ENCODE data around the gene MCC.

Gene MCC

GRCh38 chr5:113356487-113356886, 131.8 kb downstream of the MCC start:
- Histone ChIP-seq H3K18ac (ENCODE audit: low read depth in 1 of 2, low read length in 2 of 2) (no peak overlapping the region), H4K91ac (ENCODE audit: low read length) (no peak overlapping the region), H2BK15ac (ENCODE audit: low read depth, poor library complexity, severe bottlenecking) (no peak overlapping the region), H3K4ac (ENCODE audit: low read depth in 1 of 2, low read length in 2 of 2) (no peak overlapping the region), H3K23ac (ENCODE audit: low read length in 2 of 2) (no peak overlapping the region), H3K27ac (ENCODE audit: low read length, poor library complexity, severe bottlenecking) (no peak overlapping the region), H3K9ac (ENCODE audit: low read length) (no peak overlapping the region), H2AK5ac (ENCODE audit: low read length, severe bottlenecking) (no peak overlapping the region), H2BK12ac (ENCODE audit: low read length in 2 of 2) (no peak overlapping the region), H3K9me3 (ENCODE audit: control insufficient read depth, low read length) (no peaks in the 10 kb centered on the region), H3K79me1 (replicated peaks; ENCODE audit: low read length, poor library complexity, severe bottlenecking) (peaks cover 1% of the 10 kb centered on the region), H3K4me1 (ENCODE audit: control insufficient read depth, insufficient read depth, low read depth, low read length) (peaks cover 2% of the 10 kb centered on the region), H4K8ac (ENCODE audit: low read length) (no peak overlapping the region), H3K14ac (ENCODE audit: low read length in 2 of 2) (no peak overlapping the region), H3K27me3 (ENCODE audit: control insufficient read depth in 1 of 2, insufficient read depth in 1 of 2, low read length in 2 of 2) (no peaks in the 10 kb centered on the region), H3K4me3 (ENCODE audit: insufficient read depth in 1 of 2, low read depth in 1 of 2, low read length in 2 of 2) (no peak overlapping the region), H3K36me3 (ENCODE audit: control insufficient read depth in 1 of 2, insufficient read depth in 2 of 2, low read depth in 1 of 2, low read length in 2 of 2) (peaks cover 0 to 3% of the 10 kb centered on the region in 2 experiments), H2AFZ (ENCODE audit: low read depth, low read length) (no peak overlapping the region), H3K4me2 (ENCODE audit: low read length, poor library complexity, severe bottlenecking) (no peak overlapping the region), H2BK5ac (ENCODE audit: low read depth, low read length, poor library complexity, severe bottlenecking) (no peak overlapping the region), H2BK120ac (ENCODE audit: low read depth, low read length) (no peak overlapping the region)
- WGBS: 85% methylated on average over 1 of the region's 1 CpG
- no peak for DNase-seq

- WGBS: no CpG with 5 or more reads among the region's 1 CpG
- Histone ChIP-seq H4K91ac (ENCODE audit: low read length) (no peak overlapping the region), H3K36me3 (ENCODE audit: control insufficient read depth in 1 of 2, insufficient read depth in 2 of 2, low read depth in 1 of 2, low read length in 2 of 2) (peaks cover 0 to 3% of the 10 kb centered on the region in 2 experiments)
Measured at GRCh38 chr5:113354055-113354454, 134.2 kb downstream of the MCC start.

GRCh38 chr5:113347572-113347971, 140.7 kb downstream of the MCC start:
- H2BK15ac ChIP-seq (ENCODE audit: low read depth, poor library complexity, severe bottlenecking): no peak overlapping the region
- H4K8ac ChIP-seq (ENCODE audit: low read length): no peak overlapping the region
- H3K23ac ChIP-seq (ENCODE audit: low read length in 2 of 2): no peak overlapping the region
- H2BK12ac ChIP-seq (ENCODE audit: low read length in 2 of 2): no peak overlapping the region
- no peaks in the 10 kb centered on the region for H3K79me1 ChIP-seq (replicated peaks; ENCODE audit: low read length, poor library complexity, severe bottlenecking)
- H2BK120ac ChIP-seq (ENCODE audit: low read depth, low read length): no peak overlapping the region
- H2BK5ac ChIP-seq (ENCODE audit: low read depth, low read length, poor library complexity, severe bottlenecking): no peak overlapping the region
- H3K4me2 ChIP-seq (ENCODE audit: low read length, poor library complexity, severe bottlenecking): no peak overlapping the region
- WGBS: 60% methylated on average over 1 of the region's 1 CpG
- H3K4me3 ChIP-seq (ENCODE audit: insufficient read depth in 1 of 2, low read depth in 1 of 2, low read length in 2 of 2): no peak overlapping the region
- H4K91ac ChIP-seq (ENCODE audit: low read length): no peak overlapping the region
- H3K14ac ChIP-seq (ENCODE audit: low read length in 2 of 2): no peak overlapping the region
- no peak overlapping the region for H3K4ac ChIP-seq (ENCODE audit: low read depth in 1 of 2, low read length in 2 of 2)
- H3K9me3 ChIP-seq (ENCODE audit: control insufficient read depth, low read length): peaks cover 5% of the 10 kb centered on the region
- no peaks in the 10 kb centered on the region for H3K36me3 ChIP-seq (ENCODE audit: control insufficient read depth in 1 of 2, insufficient read depth in 2 of 2, low read depth in 1 of 2, low read length in 2 of 2)
- no peak overlapping the region for H3K18ac ChIP-seq (ENCODE audit: low read depth in 1 of 2, low read length in 2 of 2)
- no peaks in the 10 kb centered on the region for H3K27me3 ChIP-seq (ENCODE audit: control insufficient read depth in 1 of 2, insufficient read depth in 1 of 2, low read length in 2 of 2)
- no peak overlapping the region for H2AFZ ChIP-seq (ENCODE audit: low read depth, low read length)
- no peak overlapping the region for H2AK5ac ChIP-seq (ENCODE audit: low read length, severe bottlenecking)
- no peak overlapping the region for H3K27ac ChIP-seq (ENCODE audit: low read length, poor library complexity, severe bottlenecking)
- DNase-seq: no peak
- H3K9ac ChIP-seq (ENCODE audit: low read length): no peak overlapping the region
- no peaks in the 10 kb centered on the region for H3K4me1 ChIP-seq (ENCODE audit: control insufficient read depth, insufficient read depth, low read depth, low read length)

More at GRCh38 chr5:113354055-113354454, 134.2 kb downstream of the MCC start:
- no peak overlapping the region for H3K9ac ChIP-seq (ENCODE audit: low read length)
- H2AFZ ChIP-seq (ENCODE audit: low read depth, low read length): no peak overlapping the region
- H3K14ac ChIP-seq (ENCODE audit: low read length in 2 of 2): no peak overlapping the region
- no peak overlapping the region for H3K4ac ChIP-seq (ENCODE audit: low read depth in 1 of 2, low read length in 2 of 2)
- no peak overlapping the region for H3K27ac ChIP-seq (ENCODE audit: low read length, poor library complexity, severe bottlenecking)
- no peak overlapping the region for H2AK5ac ChIP-seq (ENCODE audit: low read length, severe bottlenecking)
- no peak overlapping the region for H3K18ac ChIP-seq (ENCODE audit: low read depth in 1 of 2, low read length in 2 of 2)
- DNase-seq: no peak
- no peak overlapping the region for H3K4me3 ChIP-seq (ENCODE audit: insufficient read depth in 1 of 2, low read depth in 1 of 2, low read length in 2 of 2)
- H2BK120ac ChIP-seq (ENCODE audit: low read depth, low read length): no peak overlapping the region
- H3K4me2 ChIP-seq (ENCODE audit: low read length, poor library complexity, severe bottlenecking): no peak overlapping the region
- no peak overlapping the region for H3K23ac ChIP-seq (ENCODE audit: low read length in 2 of 2)
- no peak overlapping the region for H2BK12ac ChIP-seq (ENCODE audit: low read length in 2 of 2)
- peaks cover 1% of the 10 kb centered on the region for H3K79me1 ChIP-seq (replicated peaks; ENCODE audit: low read length, poor library complexity, severe bottlenecking)
- no peak overlapping the region for H2BK5ac ChIP-seq (ENCODE audit: low read depth, low read length, poor library complexity, severe bottlenecking)
- peaks cover 2% of the 10 kb centered on the region for H3K4me1 ChIP-seq (ENCODE audit: control insufficient read depth, insufficient read depth, low read depth, low read length)
- H3K9me3 ChIP-seq (ENCODE audit: control insufficient read depth, low read length): no peaks in the 10 kb centered on the region
- H2BK15ac ChIP-seq (ENCODE audit: low read depth, poor library complexity, severe bottlenecking): no peak overlapping the region
- H3K27me3 ChIP-seq (ENCODE audit: control insufficient read depth in 1 of 2, insufficient read depth in 1 of 2, low read length in 2 of 2): no peaks in the 10 kb centered on the region
- no peak overlapping the region for H4K8ac ChIP-seq (ENCODE audit: low read length)

GRCh38 chr5:113344973-113345940, 143.0 kb downstream of the MCC start:
- Histone ChIP-seq H3K79me1 (replicated peaks; ENCODE audit: low read length, poor library complexity, severe bottlenecking) (no peaks in the 10 kb centered on the region), H2BK5ac (ENCODE audit: low read depth, low read length, poor library complexity, severe bottlenecking) (no peak overlapping the region), H3K9ac (ENCODE audit: low read length) (peak overlapping the region; percentile 48), H2BK120ac (ENCODE audit: low read depth, low read length) (no peak overlapping the region), H3K4me2 (ENCODE audit: low read length, poor library complexity, severe bottlenecking) (no peak overlapping the region), H4K91ac (ENCODE audit: low read length) (no peak overlapping the region), H3K23ac (ENCODE audit: low read length in 2 of 2) (no peak overlapping the region), H3K4ac (ENCODE audit: low read depth in 1 of 2, low read length in 2 of 2) (no peak overlapping the region), H3K4me1 (ENCODE audit: control insufficient read depth, insufficient read depth, low read depth, low read length) (no peaks in the 10 kb centered on the region), H3K27me3 (ENCODE audit: control insufficient read depth in 1 of 2, insufficient read depth in 1 of 2, low read length in 2 of 2) (no peaks in the 10 kb centered on the region), H3K36me3 (ENCODE audit: control insufficient read depth in 1 of 2, insufficient read depth in 2 of 2, low read depth in 1 of 2, low read length in 2 of 2) (no peaks in the 10 kb centered on the region), H3K27ac (ENCODE audit: low read length, poor library complexity, severe bottlenecking) (no peak overlapping the region), H3K9me3 (ENCODE audit: control insufficient read depth, low read length) (peaks cover 5% of the 10 kb centered on the region), H2BK12ac (ENCODE audit: low read length in 2 of 2) (no peak overlapping the region), H2AFZ (ENCODE audit: low read depth, low read length) (no peak overlapping the region), H3K14ac (ENCODE audit: low read length in 2 of 2) (no peak overlapping the region), H2BK15ac (ENCODE audit: low read depth, poor library complexity, severe bottlenecking) (no peak overlapping the region), H3K18ac (ENCODE audit: low read depth in 1 of 2, low read length in 2 of 2) (no peak overlapping the region), H2AK5ac (ENCODE audit: low read length, severe bottlenecking) (no peak overlapping the region), H4K8ac (ENCODE audit: low read length) (no peak overlapping the region), H3K4me3 (ENCODE audit: insufficient read depth in 1 of 2, low read depth in 1 of 2, low read length in 2 of 2) (no peak overlapping the region)
- WGBS: 84% methylated on average over 4 of the region's 5 CpGs
- DNase-seq: peak; percentile 20
